Stimulated activated CD4-positive, alpha-beta T cell treated with anti-CD3 and anti-CD28 coated beads, Interleukin-12 subunit alpha, Interleukin-12 subunit beta, amount 100 ng/mL, for 48 hours (primary cell): ENCODE results near the gene TUBB2A.

Experiments
- DNase-seq, 3 donors: peaks; one replicate each; pipeline ENCODE4 v3.0.0-alpha.2; 2020; ENCODE audit warnings: low read depth in 2 of 3, low spot score in 1 of 3

The TUBB2A gene

GRCh38 chr6:3124667-3125066, 32.7 kb downstream of the TUBB2A start:
- no peak for DNase-seq

- DNase-seq = no peak
Measured at GRCh38 chr6:3122823-3123182, 34.5 kb downstream of the TUBB2A start.

DNA sequence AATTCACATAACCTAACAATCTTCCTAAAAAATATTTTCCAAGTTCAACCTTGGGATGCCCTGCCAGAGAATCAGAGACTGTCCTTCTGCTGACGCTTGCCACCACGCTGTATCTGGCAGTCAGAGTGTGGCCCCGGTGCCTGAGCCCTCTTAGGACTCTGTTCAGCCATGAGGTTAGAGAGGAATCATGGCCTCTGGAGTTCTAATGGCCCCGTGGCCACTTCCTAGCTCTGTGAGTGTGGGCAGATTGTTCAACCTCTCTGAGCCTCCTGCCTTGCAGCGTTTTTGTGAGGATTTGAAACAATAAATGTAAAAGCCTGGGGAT, 36.6 kb downstream of the TUBB2A start:
- no peak for DNase-seq

DNA sequence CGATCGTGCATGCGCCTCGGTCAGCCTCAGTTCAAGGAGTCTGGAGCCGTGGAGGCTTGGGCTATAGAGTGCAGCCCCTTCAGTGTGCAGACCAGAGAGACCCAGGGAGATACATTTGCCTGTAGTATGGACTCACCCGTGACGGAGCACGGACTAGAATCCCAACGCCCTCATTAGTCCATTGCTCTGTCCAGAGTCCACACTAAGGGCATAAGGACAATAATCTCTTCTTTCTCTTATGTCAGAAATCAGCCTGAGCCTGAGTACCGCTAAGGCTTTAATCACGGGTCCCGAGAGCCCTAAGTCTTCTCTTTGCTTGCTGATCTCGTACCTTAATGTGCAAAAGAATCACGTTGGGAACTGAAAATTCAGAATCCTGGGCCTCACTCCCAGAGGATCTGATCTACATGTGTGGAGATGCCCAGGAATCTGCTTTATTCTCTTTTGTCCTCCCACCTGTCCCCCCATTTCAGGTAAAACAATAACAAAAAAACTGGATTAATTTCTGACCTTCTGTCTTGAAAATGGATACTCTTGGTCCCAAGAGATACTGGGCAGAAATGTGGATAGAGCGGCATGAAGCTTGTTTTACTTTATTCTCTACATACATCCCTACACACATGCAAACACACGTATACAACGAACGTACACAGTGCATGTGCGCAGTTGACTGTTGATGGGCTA, 38.2 kb downstream of the TUBB2A start:
- DNase-seq = peak in 1 of 3 donors; percentile 1

GRCh38 chr6:3118353-3119039, 38.8 kb downstream of the TUBB2A start, which contains the start of gene BPHL:
BPHL (plus strand) TSS chr6:3118711; CDS start chr6:3118741, 30 bp downstream.
- peak; percentile 98 to 100 (median 100) for DNase-seq

DNA sequence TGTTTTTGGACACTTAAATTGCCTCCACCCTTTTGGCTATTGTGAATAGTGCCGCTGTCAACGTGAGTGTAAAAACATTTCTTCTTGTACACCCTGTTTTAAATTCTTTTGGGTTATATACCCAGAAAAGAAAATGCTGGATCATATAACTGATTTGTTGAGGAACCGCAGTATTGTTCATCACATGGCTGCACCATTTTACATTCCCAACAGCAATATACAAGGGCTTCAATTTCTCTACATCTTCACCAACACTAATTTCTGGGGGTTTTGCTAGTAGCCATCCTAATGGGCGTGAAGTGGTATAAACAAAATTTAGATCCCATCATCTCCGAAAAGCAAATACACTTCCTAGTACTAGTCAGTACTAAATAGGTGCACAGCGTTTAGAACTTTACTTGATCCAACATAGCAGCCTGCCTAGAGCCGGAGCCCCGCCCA, 39.4 kb downstream of the TUBB2A start:
- no peak for DNase-seq

GRCh38 chr6:3114377-3114776, 43.0 kb downstream of the TUBB2A start:
- no peak for DNase-seq

DNA sequence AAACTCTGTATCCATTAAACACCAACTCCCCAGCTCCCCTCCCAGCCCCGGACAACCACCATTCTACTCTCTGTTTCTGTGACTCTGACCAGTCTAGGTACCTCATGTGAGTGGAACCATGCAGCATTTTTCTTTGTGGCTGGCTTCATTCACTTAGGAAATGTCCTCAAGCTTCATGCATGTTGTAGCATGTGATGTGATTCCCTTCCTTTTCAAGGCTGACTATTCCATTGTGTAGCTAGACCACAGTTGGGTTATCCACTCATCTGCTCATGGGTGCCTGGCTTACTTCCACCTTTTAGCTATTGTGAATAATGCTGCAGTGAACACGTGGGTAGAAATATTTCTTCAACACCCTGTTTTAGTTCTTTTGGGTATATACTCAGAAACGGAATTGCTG, 47.6 kb downstream of the TUBB2A start:
- DNase-seq = no peak

GRCh38 chr6:3108746-3109414, 48.5 kb downstream of the TUBB2A start:
- DNase-seq = no peak
